Measurements from ENCODE around the gene AGPS. TPM values are rescaled to one million over a fixed set of nuclear protein-coding genes. Genes with fewer than 3 reads are reported as not detected.
A peak's percentile ranks its signal among the peaks of the same experiment; 100 is the strongest.

AGPS gene
- total RNA-seq, 1 experiment from 2014 or later: 107 TPM

GRCh38 chr2:177394594-177394973, 2.0 kb downstream of the AGPS start:
- H3F3A ChIP-seq (ENCODE audit: insufficient read depth, low read depth): peaks cover 28% of the 10 kb centered on the region
- peak overlapping the region; percentile 91 for H3K4me2 ChIP-seq
- H3K27ac ChIP-seq: no peak overlapping the region
- H3K4me3 ChIP-seq: peak overlapping the region; percentile 94; the same call in 1 of the 2 replicates
- intact Hi-C loops (cut with micrococcal nuclease; ENCODE audit: unreplicated experiment): loop anchor here (10.0 kb wide), 1 partner anchor 830 kb away; no protein-coding TSS in a partner anchor
- ChIA-PET CTCF (interaction anchor here (0.9 kb wide), 1 partner anchor 22 kb away, joined by 3 read pairs; no protein-coding TSS in a partner anchor), POLR2A (ENCODE audit: unreplicated experiment) (no interaction called here)
- TF ChIP-seq EZH2 (IDR thresholded peaks at IDR 0.05; ENCODE audit: low read depth) (no peak), CTCF (conservative IDR thresholded peaks at IDR 0.05) (no peak)
- peaks cover 67% of the 10 kb centered on the region for H3K4me1 ChIP-seq (replicated peaks; ENCODE audit: insufficient read depth)
- no peak for DNase-seq
- H3K27me3 ChIP-seq (ENCODE audit: insufficient read depth, low read depth): no peaks in the 10 kb centered on the region
- BruUV-seq (replicated peaks): no TSS peak
- H3K9me3 ChIP-seq (ENCODE audit: insufficient read depth, low read depth): no peaks in the 10 kb centered on the region
- peaks cover 6% of the 10 kb centered on the region; the same call in 1 of the 2 replicates for H3K36me3 ChIP-seq (ENCODE audit: low read depth)
- no peaks in the 10 kb centered on the region for H3K9me2 ChIP-seq (ENCODE audit: insufficient read depth)
- H3K79me2 ChIP-seq (ENCODE audit: low read depth): peaks cover 78% of the 10 kb centered on the region
- H4K20me1 ChIP-seq (ENCODE audit: insufficient read depth): no peaks in the 10 kb centered on the region
- H2AFZ ChIP-seq: no peak overlapping the region

GRCh38 chr2:177395351-177396065, 2.9 kb downstream of the AGPS start:
- peak overlapping the region; percentile 91 for H3K4me2 ChIP-seq
- H3K27me3 ChIP-seq (ENCODE audit: insufficient read depth, low read depth): no peaks in the 10 kb centered on the region
- BruUV-seq (replicated peaks): no TSS peak
- no peaks in the 10 kb centered on the region for H3K9me3 ChIP-seq (ENCODE audit: insufficient read depth, low read depth)
- ChIA-PET CTCF (no interaction called here), POLR2A (ENCODE audit: unreplicated experiment) (no interaction called here)
- TF ChIP-seq EZH2 (IDR thresholded peaks at IDR 0.05; ENCODE audit: low read depth) (no peak), CTCF (conservative IDR thresholded peaks at IDR 0.05) (no peak)
- H3K79me2 ChIP-seq (ENCODE audit: low read depth): peaks cover 87% of the 10 kb centered on the region
- peaks cover 67% of the 10 kb centered on the region for H3K4me1 ChIP-seq (replicated peaks; ENCODE audit: insufficient read depth)
- peak overlapping the region; percentile 6; the same call in 1 of the 2 replicates for H3K27ac ChIP-seq
- H3K9me2 ChIP-seq (ENCODE audit: insufficient read depth): no peaks in the 10 kb centered on the region
- no peak for DNase-seq
- no peak overlapping the region for H3K4me3 ChIP-seq
- H4K20me1 ChIP-seq (ENCODE audit: insufficient read depth): no peaks in the 10 kb centered on the region
- no peak overlapping the region for H2AFZ ChIP-seq
- peaks cover 28% of the 10 kb centered on the region for H3F3A ChIP-seq (ENCODE audit: insufficient read depth, low read depth)
- H3K36me3 ChIP-seq (ENCODE audit: low read depth): peaks cover 6% of the 10 kb centered on the region; the same call in 1 of the 2 replicates
- intact Hi-C loops (cut with micrococcal nuclease; ENCODE audit: unreplicated experiment): loop anchor here (1.0 to 10.0 kb wide), 6 partner anchors 57 to 831 kb away; partner anchors contain the start of gene HNRNPA3

- Histone ChIP-seq H3K4me2 (peak overlapping the region; percentile 27), H3K27me3 (ENCODE audit: insufficient read depth, low read depth) (no peaks in the 10 kb centered on the region), H3F3A (ENCODE audit: insufficient read depth, low read depth) (peaks cover 24% of the 10 kb centered on the region), H3K9me3 (ENCODE audit: insufficient read depth, low read depth) (no peaks in the 10 kb centered on the region; the same call in 1 of the 2 replicates), H3K36me3 (ENCODE audit: low read depth) (peaks cover 6% of the 10 kb centered on the region; the same call in 1 of the 2 replicates), H3K4me1 (replicated peaks; ENCODE audit: insufficient read depth) (peaks cover 61% of the 10 kb centered on the region), H3K27ac (peak overlapping the region; percentile 67), H4K20me1 (ENCODE audit: insufficient read depth) (no peaks in the 10 kb centered on the region), H2AFZ (no peak overlapping the region), H3K4me3 (no peak overlapping the region), H3K9me2 (ENCODE audit: insufficient read depth) (no peaks in the 10 kb centered on the region), H3K79me2 (ENCODE audit: low read depth) (peaks cover 97% of the 10 kb centered on the region)
- BruUV-seq (replicated peaks): no TSS peak
- TF ChIP-seq EZH2 (IDR thresholded peaks at IDR 0.05; ENCODE audit: low read depth): no peak
- TF ChIP-seq CTCF (conservative IDR thresholded peaks at IDR 0.05): no peak
- peak; percentile 56 to 91 for DNase-seq
- ChIA-PET CTCF (no interaction called here), POLR2A (ENCODE audit: unreplicated experiment) (interaction anchor here (0.6 kb wide), 1 partner anchor 27 kb away, joined by 4 read pairs; no protein-coding TSS in a partner anchor)
- intact Hi-C loops (cut with micrococcal nuclease; ENCODE audit: unreplicated experiment): loop anchor here (1.0 to 10.0 kb wide), 6 partner anchors 59 to 832 kb away; partner anchors contain the start of gene HNRNPA3
Measured at GRCh38 chr2:177396703-177397460, 4.3 kb downstream of the AGPS start.

Measured in PC-9 (cell line).